GM10266 (cell line): ENCODE results near the gene TIMM21.

Experiments
- DNase-seq: peaks from one replicate; pipeline ENCODE4 v3.0.0; 2012; ENCODE audit errors: extremely low spot score
- CTCF ChIP-seq: IDR thresholded peaks from 2 replicates; pipeline ENCODE4 v1.5.1; 2012; ENCODE audit warnings: mild to moderate bottlenecking, low read depth; ENCODE audit not compliant: control insufficient read depth, insufficient read depth; ENCODE audit errors: missing control alignments

The TIMM21 gene

GRCh38 chr18:74132201-74132600 is 16.1 kb upstream of the TIMM21 start:
- TF ChIP-seq CTCF, result no peak
- no peak for DNase-seq

- no peak for DNase-seq
- TF ChIP-seq CTCF, result no peak
Observed at GRCh38 chr18:74137920-74138538, 10.3 kb upstream of the TIMM21 start.

GRCh38 chr18:74139411-74139810 is 8.9 kb upstream of the TIMM21 start:
- no peak for DNase-seq
- TF ChIP-seq CTCF, result no peak

- no peak for TF ChIP-seq CTCF
- peak; percentile 54 for DNase-seq
Observed at GRCh38 chr18:74139888-74140287, 8.4 kb upstream of the TIMM21 start.

GRCh38 chr18:74140582-74140981 is 7.7 kb upstream of the TIMM21 start:
- no peak for TF ChIP-seq CTCF
- DNase-seq, result no peak

GRCh38 chr18:74141667-74142066 is 6.7 kb upstream of the TIMM21 start:
- no peak for TF ChIP-seq CTCF

GRCh38 chr18:74142252-74142651 is 6.1 kb upstream of the TIMM21 start:
- TF ChIP-seq CTCF, result no peak
- no peak for DNase-seq

More at GRCh38 chr18:74141667-74142066, 6.7 kb upstream of the TIMM21 start:
- DNase-seq, result no peak
